Activated naive CD8-positive, alpha-beta T cell treated with anti-CD3 and anti-CD28 coated beads for 36 hours (primary cell): ENCODE results near the gene SERGEF. TPM values are rescaled to one million over a fixed set of nuclear protein-coding genes. Genes with fewer than 3 reads are reported as not detected.
A peak's percentile ranks its signal among the peaks of the same experiment; 100 is the strongest.

Experiments used
- DNase-seq: peaks from one replicate; pipeline ENCODE4 v3.0.0; 2021
- H3K27ac Mint-ChIP-seq: one replicate; pipeline ENCODE4 v1.8.0; 2022; ENCODE audit warnings: mild to moderate bottlenecking, moderate library complexity, mixed read lengths
- H3K27me3 Mint-ChIP-seq: one replicate; pipeline ENCODE4 v1.8.0; 2022; ENCODE audit warnings: mild to moderate bottlenecking, mixed read lengths
- H3K36me3 Mint-ChIP-seq: one replicate; pipeline ENCODE4 v1.8.0; 2021; ENCODE audit warnings: mild to moderate bottlenecking, mixed read lengths
- H3K4me1 Mint-ChIP-seq: one replicate; pipeline ENCODE4 v1.8.0; 2021; ENCODE audit warnings: mixed read lengths
- H3K4me3 Mint-ChIP-seq: one replicate; pipeline ENCODE4 v1.8.0; 2022; ENCODE audit warnings: mild to moderate bottlenecking, moderate library complexity, mixed read lengths
- H3K9me3 Mint-ChIP-seq: one replicate; pipeline ENCODE4 v1.8.0; 2022; ENCODE audit warnings: mixed read lengths
- total RNA-seq, 2 experiments: library from RNA; stranded (reverse); gene quantifications; one replicate each; pipeline ENCODE4 v1.2.3, GENCODE V29; 2021

SERGEF gene
- total RNA-seq, 2 experiments from 2014 or later: 37.0 to 38.0 TPM

DNA sequence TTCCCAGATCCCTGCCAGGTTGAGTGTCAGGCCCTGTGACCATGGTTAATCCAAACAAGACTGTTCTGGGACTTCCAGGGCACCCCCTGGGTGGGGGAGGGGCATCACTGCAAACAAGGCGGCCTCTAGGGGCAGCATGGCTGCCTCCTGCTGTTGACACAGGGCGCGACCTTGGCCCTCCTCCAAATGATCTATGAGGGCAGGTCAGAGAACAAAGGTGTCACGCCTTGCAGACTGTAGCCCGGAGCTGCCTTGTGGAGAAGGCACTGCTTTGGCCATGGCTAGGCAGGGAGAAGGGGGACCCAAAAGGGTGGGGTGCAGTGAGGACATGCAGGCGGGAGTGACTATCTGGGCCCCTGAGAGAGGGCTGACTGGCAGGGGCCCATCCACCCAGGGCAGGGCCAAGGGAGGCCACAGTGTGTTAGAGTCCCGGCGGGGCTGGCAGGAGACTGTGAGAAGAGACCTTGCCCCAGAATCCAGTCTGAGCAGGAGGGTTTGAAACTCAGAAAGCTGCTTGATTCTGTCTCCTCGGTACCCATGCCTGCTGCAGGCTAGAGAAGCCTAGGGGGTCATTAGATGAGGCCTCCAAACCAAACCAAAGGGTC is 242.7 kb downstream of the SERGEF start:
- Mint-ChIP-seq H3K4me1 (no peaks in the 10 kb centered on the region), H3K9me3 (no peaks in the 10 kb centered on the region), H3K27me3 (no peaks in the 10 kb centered on the region), H3K4me3 (no peak overlapping the region), H3K36me3 (no peaks in the 10 kb centered on the region), H3K27ac (no peak overlapping the region)
- peak; percentile 9 for DNase-seq

DNA sequence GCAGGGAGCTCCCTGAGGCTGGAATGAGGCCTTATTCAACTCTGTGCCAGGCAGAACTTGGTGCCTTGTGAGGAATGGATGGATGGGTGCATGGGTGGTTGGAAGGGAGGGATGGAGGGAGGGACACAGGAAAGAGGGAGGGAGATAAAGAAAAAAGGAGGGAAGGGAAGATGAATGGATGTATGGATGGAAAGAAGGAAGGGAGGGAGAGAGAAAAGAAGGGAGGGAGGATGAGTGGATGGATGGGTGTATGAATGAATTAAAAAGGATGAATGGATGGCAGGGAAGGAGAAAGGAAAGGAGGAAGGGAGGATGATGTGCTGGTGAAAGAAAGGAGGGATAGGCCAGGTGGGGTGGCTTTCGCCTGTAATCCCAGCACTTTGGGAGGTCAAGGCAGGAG is 243.6 kb downstream of the SERGEF start:
- Mint-ChIP-seq H3K9me3 (no peaks in the 10 kb centered on the region), H3K27me3 (no peaks in the 10 kb centered on the region), H3K4me1 (no peaks in the 10 kb centered on the region), H3K36me3 (no peaks in the 10 kb centered on the region), H3K27ac (no peak overlapping the region), H3K4me3 (no peak overlapping the region)
- no peak for DNase-seq

DNA sequence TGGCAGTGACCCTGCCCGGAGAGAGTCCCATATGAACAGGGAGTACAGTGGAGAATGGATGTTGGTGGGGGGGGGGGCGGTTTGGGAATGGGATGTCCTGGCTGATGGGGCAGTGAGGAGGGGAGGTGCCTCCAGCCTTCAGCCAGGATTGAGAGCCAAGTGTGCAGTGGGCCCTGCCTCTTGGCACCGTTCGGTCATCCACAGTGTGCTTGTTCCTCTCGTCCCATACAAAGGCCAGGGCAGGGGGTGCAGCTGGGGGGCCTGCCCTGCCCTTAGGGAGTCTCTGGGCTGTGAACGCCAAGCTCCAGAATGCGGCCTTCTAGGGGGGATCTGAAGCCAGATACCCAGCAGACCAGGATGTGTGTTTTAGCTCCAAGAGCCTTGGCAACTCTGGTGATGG is 244.3 kb downstream of the SERGEF start:
- Mint-ChIP-seq H3K4me3 (no peak overlapping the region), H3K4me1 (no peaks in the 10 kb centered on the region), H3K36me3 (no peaks in the 10 kb centered on the region), H3K27ac (no peak overlapping the region), H3K9me3 (no peaks in the 10 kb centered on the region), H3K27me3 (no peaks in the 10 kb centered on the region)
- DNase-seq: no peak

GRCh38 chr11:17767914-17768313 is 244.9 kb downstream of the SERGEF start:
- no peaks in the 10 kb centered on the region for H3K4me1 Mint-ChIP-seq
- no peak overlapping the region for H3K4me3 Mint-ChIP-seq
- no peak overlapping the region for H3K27ac Mint-ChIP-seq
- no peaks in the 10 kb centered on the region for H3K27me3 Mint-ChIP-seq
- no peak for DNase-seq
- H3K9me3 Mint-ChIP-seq: no peaks in the 10 kb centered on the region
- H3K36me3 Mint-ChIP-seq: no peaks in the 10 kb centered on the region

GRCh38 chr11:17767301-17767885 is 245.5 kb downstream of the SERGEF start:
- H3K36me3 Mint-ChIP-seq: no peaks in the 10 kb centered on the region
- no peak overlapping the region for H3K27ac Mint-ChIP-seq
- H3K4me3 Mint-ChIP-seq: no peak overlapping the region
- no peaks in the 10 kb centered on the region for H3K27me3 Mint-ChIP-seq
- H3K9me3 Mint-ChIP-seq: no peaks in the 10 kb centered on the region
- H3K4me1 Mint-ChIP-seq: no peaks in the 10 kb centered on the region
- DNase-seq: no peak

GRCh38 chr11:17766590-17766989 is 246.3 kb downstream of the SERGEF start:
- H3K9me3 Mint-ChIP-seq: no peaks in the 10 kb centered on the region

GRCh38 chr11:17766073-17766359 is 246.8 kb downstream of the SERGEF start:
- Mint-ChIP-seq H3K4me3 (no peak overlapping the region), H3K9me3 (no peaks in the 10 kb centered on the region), H3K27ac (no peak overlapping the region), H3K27me3 (no peaks in the 10 kb centered on the region), H3K4me1 (no peaks in the 10 kb centered on the region), H3K36me3 (no peaks in the 10 kb centered on the region)
- DNase-seq: no peak

More at GRCh38 chr11:17766590-17766989, 246.3 kb downstream of the SERGEF start:
- Mint-ChIP-seq H3K4me3 (no peak overlapping the region), H3K27ac (no peak overlapping the region), H3K4me1 (no peaks in the 10 kb centered on the region), H3K36me3 (no peaks in the 10 kb centered on the region), H3K27me3 (no peaks in the 10 kb centered on the region)
- DNase-seq: no peak

DNA sequence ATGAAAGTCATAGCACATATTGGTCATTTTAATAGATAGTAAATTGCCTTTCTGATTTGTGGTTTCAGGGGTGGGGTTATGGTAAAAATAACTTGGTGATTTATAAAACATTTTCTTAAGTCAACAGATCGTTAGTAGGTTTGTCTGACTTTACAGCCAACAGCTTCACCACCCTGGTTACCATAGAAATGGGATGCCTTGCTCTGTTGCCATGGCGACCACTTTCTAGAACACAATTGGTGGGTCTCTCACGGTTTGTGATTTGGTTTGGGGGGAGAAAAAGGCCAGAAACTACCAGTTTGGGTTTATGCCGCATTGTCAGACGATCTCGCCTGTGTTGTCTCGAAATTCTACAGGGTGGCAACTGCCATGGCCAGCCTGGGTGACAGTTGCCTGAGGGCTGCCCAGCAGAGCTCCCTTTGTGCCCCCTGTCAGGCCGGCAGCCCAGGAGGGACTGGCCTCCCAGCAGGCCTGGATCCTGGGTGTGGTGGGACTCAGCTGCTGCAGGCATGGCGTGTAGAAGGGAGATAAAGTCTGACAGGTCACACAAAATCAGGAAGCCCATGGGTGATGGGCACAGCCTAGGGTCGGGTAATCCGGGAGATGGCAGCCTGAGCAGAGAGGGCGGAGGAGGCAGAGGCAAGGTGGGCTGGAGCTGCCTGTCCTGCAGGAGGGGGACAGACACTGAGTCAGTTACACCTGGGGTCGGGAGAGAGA is 247.3 kb downstream of the SERGEF start:
- Mint-ChIP-seq H3K4me1 (no peaks in the 10 kb centered on the region), H3K27ac (no peak overlapping the region), H3K36me3 (no peaks in the 10 kb centered on the region), H3K9me3 (no peaks in the 10 kb centered on the region), H3K4me3 (no peak overlapping the region), H3K27me3 (no peaks in the 10 kb centered on the region)
- no peak for DNase-seq

DNA sequence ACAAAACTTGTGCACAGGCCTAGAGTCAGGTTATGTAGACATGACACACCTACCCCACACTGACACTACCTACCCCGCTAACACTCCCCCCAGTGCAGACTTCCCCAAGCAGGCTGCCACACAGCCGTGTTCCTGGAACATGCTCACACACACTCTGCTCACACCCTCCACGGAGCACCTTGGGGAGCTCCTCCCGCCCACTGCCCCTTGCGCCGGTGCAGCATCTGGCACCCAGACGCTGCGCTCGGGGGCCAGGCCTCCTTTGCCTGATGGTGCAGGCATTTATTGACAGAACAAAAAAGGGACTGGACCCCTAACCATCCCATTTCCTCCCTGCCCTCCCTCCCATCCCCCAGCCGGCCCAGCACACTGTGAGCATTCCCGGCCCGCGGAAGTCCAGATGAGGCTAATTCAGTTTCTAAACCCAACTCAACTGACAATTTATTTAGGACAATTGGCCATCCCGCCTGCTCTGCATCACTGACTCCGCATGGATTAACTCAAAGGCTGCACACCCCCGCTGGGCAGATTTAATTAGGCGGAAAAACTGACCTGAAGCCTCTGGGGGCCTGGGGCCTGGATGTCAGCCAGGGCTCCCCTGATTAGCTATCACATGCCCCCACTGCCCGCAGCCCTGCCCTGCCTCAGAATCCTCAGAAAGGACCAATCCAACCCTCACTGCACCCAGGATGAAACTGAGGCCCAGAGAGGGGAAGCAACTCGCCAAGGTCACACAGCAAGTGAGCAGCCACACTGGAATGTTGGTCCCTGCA is 248.2 kb downstream of the SERGEF start:
- no peaks in the 10 kb centered on the region for H3K4me1 Mint-ChIP-seq
- H3K36me3 Mint-ChIP-seq: no peaks in the 10 kb centered on the region
- no peaks in the 10 kb centered on the region for H3K9me3 Mint-ChIP-seq
- H3K27me3 Mint-ChIP-seq: no peaks in the 10 kb centered on the region
- no peak overlapping the region for H3K4me3 Mint-ChIP-seq
- H3K27ac Mint-ChIP-seq: no peak overlapping the region
- no peak for DNase-seq

DNA sequence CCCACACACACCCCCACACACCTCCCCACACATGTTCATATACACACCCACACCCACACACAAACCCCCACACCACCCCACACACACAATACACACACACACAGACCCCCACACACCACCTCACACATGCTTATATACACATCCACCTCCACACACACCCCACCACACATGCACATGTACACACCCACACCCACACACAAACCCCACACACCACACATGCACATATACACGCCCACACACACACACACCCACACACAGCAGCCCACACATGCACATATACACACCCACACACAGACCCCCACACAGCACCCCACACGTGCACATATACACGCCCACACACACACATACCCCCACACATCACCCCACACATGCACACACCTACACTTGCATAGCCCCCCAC is 249.1 kb downstream of the SERGEF start:
- no peak overlapping the region for H3K4me3 Mint-ChIP-seq
- H3K27ac Mint-ChIP-seq: no peak overlapping the region
- DNase-seq: no peak
- no peaks in the 10 kb centered on the region for H3K36me3 Mint-ChIP-seq
- no peaks in the 10 kb centered on the region for H3K9me3 Mint-ChIP-seq
- no peaks in the 10 kb centered on the region for H3K27me3 Mint-ChIP-seq
- no peaks in the 10 kb centered on the region for H3K4me1 Mint-ChIP-seq

DNA sequence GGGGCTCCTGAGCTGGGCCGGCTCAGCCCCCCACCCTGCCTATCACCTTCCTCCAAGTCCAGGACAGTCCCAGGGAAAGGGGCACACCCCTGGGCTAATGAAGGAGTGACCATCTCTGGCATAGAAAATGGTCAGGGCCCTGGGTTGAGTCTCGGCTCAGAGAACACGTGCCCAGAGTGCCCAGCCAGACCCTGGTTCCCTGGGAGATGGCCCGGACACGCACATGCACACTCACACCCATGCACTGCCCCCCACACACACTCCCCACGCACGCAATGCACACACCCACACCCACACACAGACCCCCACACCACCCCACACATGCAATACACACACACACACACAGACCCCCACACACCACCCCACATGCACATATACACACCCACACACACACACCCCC is 249.6 kb downstream of the SERGEF start:
- no peaks in the 10 kb centered on the region for H3K36me3 Mint-ChIP-seq
- H3K27ac Mint-ChIP-seq: no peak overlapping the region
- no peaks in the 10 kb centered on the region for H3K27me3 Mint-ChIP-seq
- no peaks in the 10 kb centered on the region for H3K9me3 Mint-ChIP-seq
- no peaks in the 10 kb centered on the region for H3K4me1 Mint-ChIP-seq
- DNase-seq: no peak
- H3K4me3 Mint-ChIP-seq: no peak overlapping the region

DNA sequence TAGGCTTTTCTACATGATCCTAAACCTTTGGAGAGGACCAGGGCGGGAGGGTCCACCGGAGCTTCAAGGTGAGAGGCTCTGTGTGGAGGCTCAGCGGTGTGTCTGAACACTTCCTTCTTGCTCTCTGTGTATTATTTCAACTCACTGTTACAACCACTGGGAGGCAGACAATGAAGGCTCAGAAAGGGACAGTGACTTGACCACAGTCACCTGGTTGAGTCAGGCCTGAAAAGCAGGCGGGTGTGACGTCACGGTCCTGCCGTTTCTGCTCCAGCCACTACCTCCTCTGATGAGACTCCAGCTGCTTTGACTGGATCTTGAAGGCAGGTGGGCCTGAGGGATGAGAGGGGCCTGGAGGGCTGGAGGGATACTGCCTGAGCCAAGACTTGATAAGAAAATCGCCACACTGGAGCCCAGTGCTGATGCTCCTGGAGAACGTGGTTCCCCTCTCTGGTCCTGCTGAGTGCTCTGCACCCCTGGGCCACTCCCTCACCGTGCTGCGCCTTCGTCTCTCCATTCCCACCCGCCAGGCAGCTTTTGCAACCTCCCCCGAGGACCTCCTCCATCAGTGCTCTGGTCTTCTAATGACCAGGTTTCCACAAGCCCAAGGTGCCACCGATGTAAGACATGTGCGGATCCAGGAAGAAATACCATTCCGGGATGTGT is 250.4 kb downstream of the SERGEF start:
- Mint-ChIP-seq H3K4me1 (no peaks in the 10 kb centered on the region), H3K36me3 (no peaks in the 10 kb centered on the region), H3K27ac (no peak overlapping the region), H3K4me3 (no peak overlapping the region), H3K27me3 (no peaks in the 10 kb centered on the region), H3K9me3 (no peaks in the 10 kb centered on the region)
- DNase-seq: no peak

GRCh38 chr11:17760102-17761029 is 252.5 kb downstream of the SERGEF start:
- Mint-ChIP-seq H3K36me3 (no peaks in the 10 kb centered on the region), H3K27me3 (no peaks in the 10 kb centered on the region), H3K9me3 (no peaks in the 10 kb centered on the region), H3K4me1 (no peaks in the 10 kb centered on the region), H3K4me3 (no peak overlapping the region), H3K27ac (no peak overlapping the region)
- DNase-seq: peak; percentile 31

- Mint-ChIP-seq H3K27ac (no peak overlapping the region), H3K4me3 (no peak overlapping the region), H3K4me1 (no peaks in the 10 kb centered on the region), H3K36me3 (no peaks in the 10 kb centered on the region), H3K27me3 (peaks cover 3% of the 10 kb centered on the region), H3K9me3 (no peaks in the 10 kb centered on the region)
- no peak for DNase-seq
These were observed 257.0 kb downstream of the SERGEF start for GRCh38 chr11:17755891-17756290.
